Measurements from ENCODE around the gene DENND1A.
"Not testable (repeated sequence)": the region's sequence is repeated elsewhere in the genome, so short reads cannot be mapped to it uniquely, and the experiment has no call there.

Gene DENND1A

GRCh38 chr9:123636805-123637204, 293.1 kb downstream of the DENND1A start:
- H3K4me3 Mint-ChIP-seq = peak overlapping the region; percentile 29 to 49
- DNase-seq = not testable (repeated sequence)

GRCh38 chr9:123631862-123632261, 298.1 kb downstream of the DENND1A start:
- no peak overlapping the region for H3K4me3 Mint-ChIP-seq
- no peaks in the 10 kb centered on the region for H3K9me3 Mint-ChIP-seq
- no peak overlapping the region for H3K27ac Mint-ChIP-seq
- DNase-seq (no peak), ATAC-seq (no peak)
- H3K4me1 Mint-ChIP-seq = peaks cover 21% of the 10 kb centered on the region
- H3K27me3 Mint-ChIP-seq = no peaks in the 10 kb centered on the region

More at GRCh38 chr9:123636805-123637204, 293.1 kb downstream of the DENND1A start:
- peaks cover 64% of the 10 kb centered on the region for H3K4me1 Mint-ChIP-seq
- not testable (repeated sequence) for H3K27me3 Mint-ChIP-seq, H3K27ac Mint-ChIP-seq, ATAC-seq, H3K9me3 Mint-ChIP-seq

DNA sequence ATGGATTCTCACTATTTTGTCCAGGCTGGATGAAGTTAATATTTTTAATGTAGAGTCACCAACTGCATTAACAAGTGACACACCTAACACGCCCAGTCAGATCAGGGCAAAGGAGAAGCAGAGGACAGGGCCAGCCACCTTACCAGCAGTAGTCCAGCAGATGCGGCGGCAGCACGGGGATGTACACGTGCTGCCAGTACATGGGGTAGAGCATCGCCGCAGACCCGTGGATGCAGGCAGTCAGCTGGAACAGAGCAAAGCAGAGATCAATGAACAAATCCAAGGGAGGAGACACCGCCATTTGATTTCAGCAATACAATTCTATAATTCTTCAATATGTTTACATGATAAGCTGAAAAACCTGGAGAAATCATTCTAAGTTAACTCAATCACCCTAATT, 299.7 kb downstream of the DENND1A start:
- no peaks in the 10 kb centered on the region for H3K27me3 Mint-ChIP-seq
- no peaks in the 10 kb centered on the region for H3K9me3 Mint-ChIP-seq
- no peak overlapping the region for H3K4me3 Mint-ChIP-seq
- no peak for DNase-seq
- ATAC-seq = no peak
- no peak overlapping the region for H3K27ac Mint-ChIP-seq
- peaks cover 10% of the 10 kb centered on the region for H3K4me1 Mint-ChIP-seq

DNA sequence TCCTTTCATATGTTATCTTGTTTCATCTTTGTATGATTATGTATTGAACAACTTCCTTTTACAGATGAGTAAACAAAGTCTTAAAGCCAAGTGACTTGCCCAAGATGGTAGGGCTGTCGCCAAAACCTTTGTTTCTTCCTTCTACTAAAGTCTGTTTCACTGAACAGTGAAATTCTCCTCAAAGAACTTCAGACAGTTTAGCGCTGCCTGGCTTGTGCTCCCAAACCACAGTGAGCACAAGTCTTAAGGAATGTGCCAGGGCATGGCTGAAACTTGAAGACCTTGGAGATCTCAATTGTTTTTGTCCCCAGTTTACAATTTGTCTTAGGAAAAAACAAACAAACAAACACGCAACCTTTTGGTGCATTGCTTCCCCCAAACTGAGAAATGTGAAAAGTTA, 300.4 kb downstream of the DENND1A start:
- no peaks in the 10 kb centered on the region for H3K9me3 Mint-ChIP-seq
- H3K27me3 Mint-ChIP-seq = no peaks in the 10 kb centered on the region
- DNase-seq (no peak), ATAC-seq (no peak)
- no peak overlapping the region for H3K27ac Mint-ChIP-seq
- H3K4me3 Mint-ChIP-seq = no peak overlapping the region
- H3K4me1 Mint-ChIP-seq = peaks cover 3% of the 10 kb centered on the region

DNA sequence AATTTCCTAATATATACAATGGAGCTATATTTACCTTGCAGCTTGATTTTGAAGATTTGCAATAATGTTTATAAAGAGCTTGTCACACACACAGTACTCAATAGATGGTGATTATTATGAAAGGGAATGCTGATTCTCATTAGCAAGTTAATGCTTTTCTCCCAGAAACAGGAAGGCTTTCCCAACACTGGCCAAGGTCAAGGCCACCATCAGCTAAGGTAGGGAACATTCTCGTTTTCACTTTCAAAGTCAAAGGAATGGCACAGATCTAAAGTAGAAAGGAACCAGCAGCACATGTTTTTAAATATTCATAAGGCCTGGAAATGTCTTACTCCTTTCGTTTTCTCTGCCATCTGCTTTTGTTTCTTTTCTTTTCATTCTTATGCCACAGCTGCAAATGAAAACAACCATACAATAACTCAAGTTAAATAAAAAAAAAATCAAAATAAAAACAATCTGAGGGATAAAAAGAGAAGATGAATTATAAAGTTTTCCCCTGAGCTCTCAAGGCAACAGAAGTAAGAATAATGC, 307.1 kb downstream of the DENND1A start:
- Mint-ChIP-seq H3K4me1 (no peaks in the 10 kb centered on the region), H3K27me3 (no peaks in the 10 kb centered on the region), H3K27ac (no peak overlapping the region), H3K4me3 (no peak overlapping the region), H3K9me3 (no peaks in the 10 kb centered on the region)
- no peak for DNase-seq
- ATAC-seq = no peak

DNA sequence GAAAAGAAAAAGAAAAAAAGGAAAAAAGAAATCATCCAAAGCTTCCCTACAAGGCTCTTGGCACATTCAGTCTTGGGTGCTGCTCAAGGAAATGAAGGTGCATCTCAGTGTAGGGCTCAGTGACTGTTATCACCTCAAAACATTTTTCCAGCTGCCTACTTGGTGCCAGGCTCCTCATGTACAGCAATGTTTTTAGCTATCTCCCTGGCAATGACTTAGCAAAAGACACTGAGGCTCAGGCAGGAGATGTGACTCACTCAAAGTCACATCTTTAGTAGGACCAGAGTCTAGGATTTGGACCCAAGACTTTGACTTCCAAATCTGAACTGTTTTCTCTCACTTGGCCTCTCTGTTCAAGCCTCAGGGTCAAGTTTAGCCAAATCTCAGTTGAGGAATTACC, 309.7 kb downstream of the DENND1A start:
- H3K4me1 Mint-ChIP-seq = peaks cover 4% of the 10 kb centered on the region

GRCh38 chr9:123617952-123618678, 311.8 kb downstream of the DENND1A start:
- peaks cover 4% of the 10 kb centered on the region for H3K4me1 Mint-ChIP-seq
- no peaks in the 10 kb centered on the region for H3K9me3 Mint-ChIP-seq
- no peaks in the 10 kb centered on the region for H3K27me3 Mint-ChIP-seq
- DNase-seq (no peak), ATAC-seq (no peak)
- H3K4me3 Mint-ChIP-seq = no peak overlapping the region
- H3K27ac Mint-ChIP-seq = no peak overlapping the region

More for the DNA sequence above, 309.7 kb downstream of the DENND1A start:
- H3K9me3 Mint-ChIP-seq = no peaks in the 10 kb centered on the region
- ATAC-seq (no peak), DNase-seq (no peak)
- H3K27ac Mint-ChIP-seq = no peak overlapping the region
- H3K4me3 Mint-ChIP-seq = no peak overlapping the region
- H3K27me3 Mint-ChIP-seq = no peaks in the 10 kb centered on the region

DNA sequence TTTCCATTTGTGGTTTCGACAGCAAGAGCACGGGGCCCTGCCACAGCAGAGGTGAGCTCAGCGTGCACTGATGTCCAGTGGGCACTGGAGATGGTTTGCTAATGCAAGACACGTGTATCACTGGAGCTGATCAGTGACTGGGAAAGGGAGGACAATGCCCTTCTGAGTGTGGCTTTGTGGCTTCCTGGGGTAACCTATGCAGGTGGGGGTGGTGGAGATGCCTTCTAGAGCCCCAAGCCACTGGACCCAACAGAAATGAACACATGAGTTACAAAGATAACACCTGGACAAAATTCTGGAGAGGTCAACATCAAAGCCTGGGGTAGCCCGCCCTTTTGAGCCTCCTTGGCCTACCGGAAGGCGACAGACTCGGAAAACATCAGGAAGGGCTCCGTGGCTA, 312.6 kb downstream of the DENND1A start:
- Mint-ChIP-seq H3K27me3 (no peaks in the 10 kb centered on the region), H3K4me1 (peaks cover 4% of the 10 kb centered on the region), H3K9me3 (no peaks in the 10 kb centered on the region), H3K27ac (no peak overlapping the region), H3K4me3 (no peak overlapping the region)
- no peak for DNase-seq
- no peak for ATAC-seq

DNA sequence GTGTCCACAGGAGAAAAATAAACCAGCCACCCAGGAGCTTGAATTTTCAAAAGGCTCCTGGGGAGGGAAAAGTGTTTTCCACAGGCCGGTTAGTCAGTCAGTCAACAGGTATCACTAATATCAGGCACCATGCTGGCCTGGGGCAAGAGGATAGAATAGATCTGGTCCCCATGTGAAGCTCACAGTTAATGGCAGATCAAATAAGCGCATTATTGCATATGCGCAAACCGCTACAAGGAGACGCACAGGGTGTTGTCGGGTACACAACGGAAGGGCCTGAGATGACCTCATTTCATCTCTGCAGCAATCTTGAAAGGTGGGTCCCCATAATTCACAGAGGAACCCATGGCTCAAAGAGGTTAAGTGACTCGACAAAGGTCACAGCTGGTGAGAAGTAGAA, 313.2 kb downstream of the DENND1A start:
- H3K27ac Mint-ChIP-seq = no peak overlapping the region
- no peak overlapping the region for H3K4me3 Mint-ChIP-seq
- no peaks in the 10 kb centered on the region for H3K27me3 Mint-ChIP-seq
- no peaks in the 10 kb centered on the region for H3K9me3 Mint-ChIP-seq
- DNase-seq = no peak
- no peak for ATAC-seq
- H3K4me1 Mint-ChIP-seq = peaks cover 4% of the 10 kb centered on the region

DNA sequence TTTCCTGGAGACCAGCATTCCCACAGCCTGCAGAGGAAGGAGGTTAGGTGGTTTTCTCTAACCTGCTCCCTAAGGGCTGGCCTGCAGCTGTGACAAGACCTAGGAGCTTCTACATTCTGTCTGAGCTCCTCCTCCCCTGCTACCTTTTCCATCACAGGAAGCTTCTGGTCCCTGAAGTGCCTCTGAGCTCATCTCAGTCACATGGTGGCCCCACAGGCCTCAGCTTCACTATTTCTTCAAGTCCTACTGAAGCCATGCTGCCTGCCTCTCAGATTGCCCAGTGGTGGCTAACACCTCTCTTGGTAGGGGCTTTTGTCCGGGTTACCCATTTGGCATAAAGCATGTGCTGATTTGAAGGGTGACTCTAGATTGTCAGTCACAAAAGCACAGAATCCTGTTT, 314.5 kb downstream of the DENND1A start:
- H3K27me3 Mint-ChIP-seq = no peaks in the 10 kb centered on the region
- peaks cover 4% of the 10 kb centered on the region for H3K4me1 Mint-ChIP-seq
- H3K4me3 Mint-ChIP-seq = no peak overlapping the region
- no peak overlapping the region for H3K27ac Mint-ChIP-seq
- no peak for DNase-seq
- ATAC-seq = peak; percentile 54
- no peaks in the 10 kb centered on the region for H3K9me3 Mint-ChIP-seq

DNA sequence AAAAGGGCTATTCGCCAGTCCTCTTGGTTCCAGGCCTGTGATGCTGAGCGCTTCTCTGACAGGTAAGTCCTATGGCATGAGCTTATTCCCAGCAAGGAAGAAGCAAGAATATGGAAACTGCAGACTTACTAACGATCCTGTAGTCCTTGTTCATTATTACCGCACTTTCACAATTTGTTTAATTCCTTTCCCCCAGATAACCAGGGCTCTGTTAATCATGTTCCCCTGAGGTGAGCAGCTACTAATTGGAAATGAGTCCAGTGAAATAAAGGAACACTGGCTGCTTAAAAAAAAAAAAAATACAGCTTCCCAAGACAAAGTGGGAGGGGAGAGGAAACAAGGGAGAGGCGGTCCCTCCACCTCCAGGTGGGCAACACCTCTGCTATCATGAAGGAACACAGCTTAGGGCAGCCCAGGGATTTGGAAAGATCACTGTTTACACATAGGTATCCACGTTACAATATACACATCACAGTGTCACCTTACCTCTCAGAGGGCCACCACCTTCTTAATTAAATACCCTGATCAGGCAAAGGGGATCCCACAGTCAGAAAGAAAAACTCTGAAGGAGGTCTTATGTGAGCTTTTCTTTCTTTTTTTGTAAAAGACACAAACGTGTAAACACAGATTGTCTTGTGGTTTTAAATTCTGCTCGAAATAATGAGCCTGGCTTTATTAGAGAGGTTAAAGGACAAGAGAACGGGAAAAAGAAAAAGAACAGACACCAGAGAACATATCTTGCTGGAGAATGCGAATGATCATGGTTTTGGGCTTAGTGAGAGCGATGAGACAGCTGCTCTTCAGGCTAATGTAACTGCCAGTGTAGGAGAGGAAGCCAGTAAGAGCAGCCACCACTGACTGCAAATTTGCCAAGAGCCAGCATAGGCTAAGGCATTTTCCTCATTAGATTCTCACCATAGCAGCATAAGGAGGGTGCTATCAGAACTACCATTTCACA, 315.3 kb downstream of the DENND1A start:
- no peaks in the 10 kb centered on the region for H3K27me3 Mint-ChIP-seq
- DNase-seq (no peak), ATAC-seq (no peak)
- H3K9me3 Mint-ChIP-seq = no peaks in the 10 kb centered on the region
- H3K4me3 Mint-ChIP-seq = no peak overlapping the region
- H3K27ac Mint-ChIP-seq = peak overlapping the region in 1 of 2 donors; percentile 90
- H3K4me1 Mint-ChIP-seq = peaks cover 4% of the 10 kb centered on the region

DNA sequence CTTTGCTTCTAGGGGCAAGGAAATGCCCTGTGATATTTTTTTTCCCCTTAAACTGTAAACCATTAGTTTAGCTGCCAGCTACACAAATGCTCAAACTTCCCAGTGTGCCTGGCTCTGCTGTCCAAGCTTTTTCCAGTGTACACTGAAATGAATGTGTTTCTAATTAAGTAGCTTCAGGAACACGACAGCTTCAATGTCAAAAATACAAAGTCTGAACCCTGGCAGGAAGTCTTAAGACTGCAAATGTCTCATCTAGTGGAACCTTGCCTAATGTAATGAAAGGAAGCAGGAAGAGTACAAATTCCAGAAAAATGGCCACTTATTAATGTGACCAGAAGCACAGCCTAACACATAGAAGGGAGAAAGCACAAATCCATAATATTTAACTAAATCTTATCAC, 318.7 kb downstream of the DENND1A start:
- DNase-seq (no peak), ATAC-seq (no peak)
- no peak overlapping the region for H3K4me3 Mint-ChIP-seq
- H3K9me3 Mint-ChIP-seq = no peaks in the 10 kb centered on the region
- H3K27me3 Mint-ChIP-seq = no peaks in the 10 kb centered on the region
- no peak overlapping the region for H3K27ac Mint-ChIP-seq
- H3K4me1 Mint-ChIP-seq = peaks cover 4% of the 10 kb centered on the region

- Mint-ChIP-seq H3K4me1 (no peaks in the 10 kb centered on the region), H3K4me3 (no peak overlapping the region), H3K9me3 (no peaks in the 10 kb centered on the region), H3K27me3 (no peaks in the 10 kb centered on the region), H3K27ac (no peak overlapping the region)
- DNase-seq = no peak
- ATAC-seq = no peak
Measured at GRCh38 chr9:123609844-123610243, 320.1 kb downstream of the DENND1A start.

- no peaks in the 10 kb centered on the region for H3K4me1 Mint-ChIP-seq
- no peak for DNase-seq
- no peaks in the 10 kb centered on the region for H3K9me3 Mint-ChIP-seq
- ATAC-seq = no peak
- no peak overlapping the region for H3K4me3 Mint-ChIP-seq
- H3K27ac Mint-ChIP-seq = no peak overlapping the region
- no peaks in the 10 kb centered on the region for H3K27me3 Mint-ChIP-seq
Measured at GRCh38 chr9:123608104-123608503, 321.8 kb downstream of the DENND1A start.

DNA sequence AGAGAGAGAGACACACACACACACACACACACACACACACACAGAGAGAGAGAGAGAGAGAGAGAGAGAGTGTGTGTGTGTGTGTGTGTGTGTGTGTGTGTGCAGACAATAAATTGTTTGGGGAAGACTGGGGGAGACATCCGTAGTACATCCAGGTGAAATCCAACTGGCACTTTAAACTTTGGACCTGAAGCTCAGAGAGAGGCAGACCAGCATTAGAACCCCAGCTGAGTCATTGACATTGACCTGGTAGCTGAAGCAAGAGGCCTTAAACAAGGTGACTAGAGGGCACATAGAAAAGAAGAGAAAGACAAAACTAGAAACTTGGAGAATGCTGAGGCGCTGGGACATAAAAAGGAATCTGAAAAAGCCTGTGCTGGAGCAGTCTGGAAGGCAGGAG, 322.4 kb downstream of the DENND1A start:
- Mint-ChIP-seq H3K4me1 (no peaks in the 10 kb centered on the region), H3K27me3 (no peaks in the 10 kb centered on the region), H3K9me3 (no peaks in the 10 kb centered on the region), H3K27ac (peak overlapping the region in 1 of 2 donors; percentile 6), H3K4me3 (no peak overlapping the region)
- ATAC-seq (no peak), DNase-seq (no peak)

GRCh38 chr9:123606141-123606540, 323.8 kb downstream of the DENND1A start:
- no peaks in the 10 kb centered on the region for H3K4me1 Mint-ChIP-seq
- DNase-seq = no peak
- H3K9me3 Mint-ChIP-seq = no peaks in the 10 kb centered on the region
- ATAC-seq = no peak
- no peaks in the 10 kb centered on the region for H3K27me3 Mint-ChIP-seq
- H3K27ac Mint-ChIP-seq = no peak overlapping the region
- no peak overlapping the region for H3K4me3 Mint-ChIP-seq
